ENCODE measurements around the gene DDIT3.

DNA sequence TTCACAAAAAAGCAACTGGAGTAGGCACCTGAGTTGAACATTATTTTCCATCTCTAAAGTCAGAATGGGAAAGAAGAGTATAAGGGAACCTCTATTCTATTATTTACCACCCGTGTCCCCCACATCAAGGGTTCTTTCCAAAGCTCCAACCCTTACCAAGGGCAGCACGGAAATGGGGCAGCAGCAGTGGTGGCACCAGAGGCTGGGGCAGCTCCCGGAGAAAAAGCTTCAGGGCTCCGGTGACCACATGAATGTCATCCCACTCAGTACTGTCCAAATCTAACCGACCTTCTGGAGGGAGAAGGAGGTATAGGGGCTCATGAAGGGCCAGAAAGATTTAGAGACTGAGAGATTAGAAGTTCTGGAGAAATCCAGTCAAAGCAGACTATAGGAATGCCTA lies 46.4 kb downstream of the DDIT3 start:
- no peak for TF ChIP-seq CTCF (IDR thresholded peaks at IDR 0.05)
- TF ChIP-seq POLR2A (IDR thresholded peaks at IDR 0.05): no peak
